A549 treated with Mapracorat at 1 μM for 4 hours (cell line): ENCODE data around the gene TAT. TPM values are rescaled to one million over a fixed set of nuclear protein-coding genes. Genes with fewer than 3 reads are reported as not detected.

Experiments used
- total RNA-seq: library from RNA; stranded (reverse); fragments of 200-300 nt; extraction: Qiagen RNA extraction; gene quantifications from 5 replicates; pipeline ENCODE4 v1.2.3, GENCODE V29; 2022

The TAT gene
- 0.04 to 0.05 TPM in 2 of 5 replicates, not detected in the others for total RNA-seq

GRCh38 chr16:71576971-71577370 lies at the start of gene TAT:
Gene TAT (minus strand): TSS chr16:71577092. CDS start chr16:71576415, 677 bp downstream.

GRCh38 chr16:71626018-71626857 lies 49.3 kb upstream of the TAT start, which contains the start of gene MARVELD3:
Gene MARVELD3 (plus strand): TSS chr16:71626184. CDS start chr16:71626230, 46 bp downstream.

GRCh38 chr16:71526111-71526631 lies 50.7 kb downstream of the TAT start, which contains the start of gene CHST4:
Gene CHST4 (plus strand): TSS chr16:71526426. CDS start chr16:71536678, 10,252 bp downstream.

Other genes starting within 250 kb of the TAT start
- 4.5 to 8.0 TPM (median 5.4 TPM) in 5 replicates for gene CALB2, start 218.4 kb downstream of the TAT start, total RNA-seq
- not detected in 5 replicates for gene TLE7, start 135.0 kb downstream of the TAT start, total RNA-seq
- gene ZNF23, start 114.8 kb downstream of the TAT start, total RNA-seq, result 5.4 to 7.6 TPM (median 6.3 TPM) in 5 replicates
- 1.3 to 1.9 TPM (median 1.7 TPM) in 5 replicates for gene ZNF19, start 87.8 kb downstream of the TAT start, total RNA-seq
- gene CHST4, start 50.7 kb downstream of the TAT start, total RNA-seq, result 0.08 TPM in 1 of 5 replicates, not detected in the others
- 0.19 to 0.34 TPM (median 0.29 TPM) in 5 replicates for gene MARVELD3, start 49.1 kb upstream of the TAT start, total RNA-seq
- 9.7 to 12.2 TPM (median 10.3 TPM) in 5 replicates for gene PHLPP2, start 147.6 kb upstream of the TAT start, total RNA-seq
- 40.3 to 50.3 TPM (median 44.1 TPM) in 5 replicates for gene AP1G1, start 231.7 kb upstream of the TAT start, total RNA-seq